Left lung (tissue), 10 donors: ENCODE data around the gene MCU. TPM values are rescaled to one million over a fixed set of nuclear protein-coding genes. Genes with fewer than 3 reads are reported as not detected.

Experiments
- ATAC-seq: fragments of 200-7000 bp; cut with Tn5 transposase; one replicate; pipeline ENCODE4 v1.9.1; 2020; ENCODE audit warnings: moderate library complexity
- DNase-seq, 4 donors: peaks; one replicate each; pipeline ENCODE4 v3.0.0-alpha.2; 2013 to 2020
- H3K27ac ChIP-seq, 2 donors: fragments of 200-600 bp; sonication (generic) in 1 of 2; one replicate each; pipeline versions ENCODE4 v1.5.0 to v1.8.0; 2020 to 2021
- H3K27me3 ChIP-seq, 2 donors: fragments of 200-600 bp; sonication (generic) in 1 of 2; one replicate each; pipeline versions ENCODE4 v1.5.0 to v1.8.0; 2020 to 2021
- H3K36me3 ChIP-seq, 2 donors: fragments of 200-600 bp; sonication (generic) in 1 of 2; one replicate each; pipeline versions ENCODE4 v1.5.0 to v1.8.0; 2020 to 2021
- H3K4me1 ChIP-seq, 2 donors: fragments of 200-600 bp; one replicate each; pipeline ENCODE4 v1.8.0; 2021
- H3K4me3 ChIP-seq, 2 donors: fragments of 200-600 bp; sonication (generic) in 1 of 2; one replicate each; pipeline versions ENCODE4 v1.5.0 to v1.8.0; 2020 to 2021; ENCODE audit warnings: mild to moderate bottlenecking in 1 of 2
- H3K9me3 ChIP-seq, 2 donors: fragments of 200-600 bp; sonication (generic) in 1 of 2; one replicate each; pipeline versions ENCODE4 v1.5.0 to v1.8.0; 2020 to 2021
- intact Hi-C, 2 donors: fragments of 100-400 bp; cut with DNase I; formaldehyde crosslinking; loops; one replicate each; pipeline versions ENCODE4 v1.11.2 to v1.14.2; 2022
- polyA plus RNA-seq, 6 donors: library from polyadenylated mRNA; unstranded; fragments of 120-200 nt; gene quantifications; one replicate each; pipeline ENCODE4 v1.2.1, GENCODE V29; 2013; ENCODE audit not compliant: insufficient read length in 6 of 6
- total RNA-seq, 2 donors: library from RNA; stranded (reverse); fragmentation: NEBNext Ultra II Directional; extraction: Animal tissue kit (Norgen Biotek cat#: 25700); gene quantifications; one replicate each; pipeline ENCODE4 v1.2.1, GENCODE V29; 2021
- TF ChIP-seq, protein P1 (sequence below), 2 donors: fragments of 200-600 bp; sonication (generic) in 1 of 2; IDR thresholded peaks; one replicate each; pipeline versions ENCODE4 v1.5.0 to v1.8.0; 2021; ENCODE audit warnings: antibody characterized with exemption in 2 of 2
- donor health status: DM: no; HTN: yes; CAD: no.
- donor health status: DM: no; HTN: no; CAD: no.

Gene MCU
- total and polyA plus RNA-seq, 8 donors: 29.4 to 48.8 (median 38.6) TPM

DNA sequence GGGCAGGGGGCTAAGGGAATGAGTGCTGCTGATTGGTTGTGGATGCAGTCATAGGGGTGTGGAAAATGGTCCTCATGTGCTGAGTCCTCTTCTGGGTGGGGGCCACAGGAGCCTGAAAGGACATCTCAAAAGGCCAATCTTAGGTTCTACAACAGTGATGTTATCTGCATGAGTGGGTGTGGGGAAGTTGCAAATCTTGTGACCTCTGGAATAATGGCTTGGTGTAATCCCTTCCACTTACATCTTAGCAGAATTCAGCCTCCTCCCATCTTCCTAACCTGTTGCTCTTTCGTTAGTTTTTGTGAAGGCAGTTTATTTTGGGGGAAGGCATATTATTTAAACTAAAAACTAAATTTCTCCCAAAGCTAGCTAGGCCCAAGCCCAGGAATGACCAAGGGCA lies 159.6 kb downstream of the MCU start:
- TF ChIP-seq, protein P1, sequence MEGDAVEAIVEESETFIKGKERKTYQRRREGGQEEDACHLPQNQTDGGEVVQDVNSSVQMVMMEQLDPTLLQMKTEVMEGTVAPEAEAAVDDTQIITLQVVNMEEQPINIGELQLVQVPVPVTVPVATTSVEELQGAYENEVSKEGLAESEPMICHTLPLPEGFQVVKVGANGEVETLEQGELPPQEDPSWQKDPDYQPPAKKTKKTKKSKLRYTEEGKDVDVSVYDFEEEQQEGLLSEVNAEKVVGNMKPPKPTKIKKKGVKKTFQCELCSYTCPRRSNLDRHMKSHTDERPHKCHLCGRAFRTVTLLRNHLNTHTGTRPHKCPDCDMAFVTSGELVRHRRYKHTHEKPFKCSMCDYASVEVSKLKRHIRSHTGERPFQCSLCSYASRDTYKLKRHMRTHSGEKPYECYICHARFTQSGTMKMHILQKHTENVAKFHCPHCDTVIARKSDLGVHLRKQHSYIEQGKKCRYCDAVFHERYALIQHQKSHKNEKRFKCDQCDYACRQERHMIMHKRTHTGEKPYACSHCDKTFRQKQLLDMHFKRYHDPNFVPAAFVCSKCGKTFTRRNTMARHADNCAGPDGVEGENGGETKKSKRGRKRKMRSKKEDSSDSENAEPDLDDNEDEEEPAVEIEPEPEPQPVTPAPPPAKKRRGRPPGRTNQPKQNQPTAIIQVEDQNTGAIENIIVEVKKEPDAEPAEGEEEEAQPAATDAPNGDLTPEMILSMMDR (IDR thresholded peaks at IDR 0.05): no peak
- ATAC-seq: no peak
- intact Hi-C loops: no loop called here

DNA sequence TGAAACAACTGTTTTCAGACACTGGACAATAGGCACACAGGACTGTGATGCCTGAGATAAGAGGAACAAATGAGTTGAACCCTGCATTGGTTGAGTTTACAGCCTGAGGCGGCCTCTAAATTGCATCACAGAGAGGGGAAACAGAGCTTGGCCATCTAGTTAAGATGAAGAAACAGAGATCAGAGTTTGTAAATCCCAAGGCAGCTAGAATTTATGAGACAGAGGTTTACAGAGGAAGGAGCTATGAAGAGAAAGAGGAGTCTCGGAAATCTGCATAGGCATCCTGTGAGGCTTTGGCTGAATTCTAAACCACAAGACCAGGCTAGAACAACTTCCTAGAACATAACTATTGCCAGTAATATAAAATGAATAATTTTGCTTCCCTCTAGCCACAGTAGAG lies 160.6 kb downstream of the MCU start:
- no peak for ATAC-seq
- Histone ChIP-seq H3K4me1 (no peaks in the 10 kb centered on the region), H3K36me3 (no peaks in the 10 kb centered on the region), H3K9me3 (no peaks in the 10 kb centered on the region), H3K4me3 (no peak overlapping the region), H3K27ac (peak overlapping the region in 1 of 2 donors; percentile 6), H3K27me3 (no peaks in the 10 kb centered on the region)
- TF ChIP-seq, protein P1 (IDR thresholded peaks at IDR 0.05): no peak
- intact Hi-C loops: no loop called here
- DNase-seq: no peak

More for the DNA sequence above, 159.6 kb downstream of the MCU start:
- H3K4me1 ChIP-seq: no peaks in the 10 kb centered on the region
- no peak overlapping the region for H3K27ac ChIP-seq
- H3K4me3 ChIP-seq: no peak overlapping the region
- H3K36me3 ChIP-seq: no peaks in the 10 kb centered on the region
- H3K27me3 ChIP-seq: no peaks in the 10 kb centered on the region
- DNase-seq: no peak
- no peaks in the 10 kb centered on the region for H3K9me3 ChIP-seq

- Histone ChIP-seq H3K4me1 (no peaks in the 10 kb centered on the region), H3K4me3 (no peak overlapping the region), H3K36me3 (peaks cover 0 to 5% of the 10 kb centered on the region in 2 donors), H3K27me3 (no peaks in the 10 kb centered on the region), H3K9me3 (no peaks in the 10 kb centered on the region), H3K27ac (no peak overlapping the region)
- DNase-seq (no peak), ATAC-seq (no peak)
- intact Hi-C loops: no loop called here
- TF ChIP-seq, protein P1 (IDR thresholded peaks at IDR 0.05): no peak
Observed at GRCh38 chr10:72855129-72855528, 163.2 kb downstream of the MCU start.

DNA sequence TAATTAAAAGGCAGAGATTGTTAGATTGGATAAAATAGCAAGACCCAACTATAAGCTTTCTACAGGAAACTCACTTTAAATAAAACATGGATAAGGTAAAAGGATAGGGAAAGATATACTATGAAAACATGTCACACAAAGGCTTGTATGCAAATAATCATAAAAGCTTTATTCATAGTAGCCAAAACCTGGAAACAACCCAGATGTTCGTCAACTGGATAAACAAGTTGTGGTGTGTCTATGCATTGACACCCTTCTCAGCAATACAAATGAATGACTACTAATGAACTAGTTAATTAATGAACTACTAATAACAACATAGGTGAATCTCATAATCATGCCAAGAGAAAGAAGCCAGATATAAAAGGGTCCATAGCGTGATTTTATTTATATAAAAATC lies 163.8 kb downstream of the MCU start:
- H3K9me3 ChIP-seq: no peaks in the 10 kb centered on the region
- H3K27ac ChIP-seq: no peak overlapping the region
- no peaks in the 10 kb centered on the region for H3K4me1 ChIP-seq
- H3K36me3 ChIP-seq: peaks cover 0 to 8% of the 10 kb centered on the region in 2 donors
- TF ChIP-seq, protein P1 (IDR thresholded peaks at IDR 0.05): no peak
- intact Hi-C loops: no loop called here
- DNase-seq (no peak), ATAC-seq (no peak)
- H3K27me3 ChIP-seq: no peaks in the 10 kb centered on the region
- H3K4me3 ChIP-seq: no peak overlapping the region

- Histone ChIP-seq H3K27me3 (no peaks in the 10 kb centered on the region), H3K27ac (no peak overlapping the region), H3K4me3 (no peak overlapping the region), H3K4me1 (no peaks in the 10 kb centered on the region), H3K9me3 (no peaks in the 10 kb centered on the region), H3K36me3 (peaks cover 0 to 25% of the 10 kb centered on the region in 2 donors)
- intact Hi-C loops: no loop called here
- TF ChIP-seq, protein P1 (IDR thresholded peaks at IDR 0.05): no peak
- no peak for DNase-seq
- no peak for ATAC-seq
Observed at GRCh38 chr10:72858067-72858466, 166.1 kb downstream of the MCU start.
